Epithelial cell of proximal tubule (primary cell): ENCODE results near the gene LAMA1. TPM values are rescaled to one million over a fixed set of nuclear protein-coding genes. Genes with fewer than 3 reads are reported as not detected.

Experiments
- DNase-seq: peaks from one replicate; pipeline ENCODE4 v3.0.0-alpha.2; 2011; ENCODE audit warnings: low read depth
- H3K4me3 ChIP-seq: 2 replicates; pipeline ENCODE4 v1.5.1; 2011; ENCODE audit warnings: low read depth, mild to moderate bottlenecking, low read length
- total RNA-seq: library from RNA; depleted of rRNA; stranded (reverse); fragments of >200 nt; gene quantifications from 2 replicates; pipeline ENCODE4 v1.2.3, GENCODE V29; 2015
- TF ChIP-seq, protein P1 (sequence below): conservative IDR thresholded peaks from 2 replicates; pipeline ENCODE4 v1.5.1; 2012; ENCODE audit warnings: low read depth, mild to moderate bottlenecking, low read length

LAMA1 gene
- total RNA-seq, 1 donor from 2014 or later = 23.2 TPM

DNA sequence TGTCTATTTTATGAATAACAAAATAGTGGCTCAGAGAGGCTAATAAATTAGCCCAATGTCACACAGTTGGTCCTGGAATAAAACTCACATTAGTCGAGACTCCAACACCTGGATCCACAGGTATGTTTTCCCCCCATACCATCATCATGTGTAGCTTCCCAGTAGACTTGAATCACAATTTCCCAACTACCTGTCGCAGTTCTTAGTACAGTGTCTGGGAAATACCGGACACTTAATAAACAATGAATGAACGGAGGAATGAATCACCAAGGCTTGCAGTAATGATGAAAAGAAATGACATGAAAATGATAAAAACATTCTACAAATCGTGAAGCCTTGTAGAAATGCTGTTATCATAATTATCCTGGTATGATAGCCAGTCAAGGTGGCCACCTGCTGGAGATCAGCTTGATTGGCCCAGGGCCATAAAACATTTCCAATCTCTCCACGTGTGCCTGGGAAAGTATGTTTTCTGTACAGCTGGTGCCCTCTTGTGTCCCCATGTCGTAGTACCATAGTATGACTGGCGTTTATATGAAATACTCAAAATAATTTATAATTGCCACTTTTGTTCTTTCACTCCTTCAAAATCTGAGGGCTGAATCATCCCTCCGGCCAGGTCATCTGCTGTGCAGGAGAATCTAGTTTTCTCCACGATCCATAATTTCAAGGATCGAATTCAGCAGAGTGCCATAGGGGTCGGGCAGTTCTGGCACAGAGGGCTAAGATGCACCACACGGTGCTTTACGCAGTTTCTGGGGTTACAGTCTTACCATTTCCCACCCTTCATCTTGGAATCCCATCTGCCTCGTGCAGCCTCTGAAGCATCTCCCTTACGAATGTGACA is 95.4 kb downstream of the LAMA1 start:
- TF ChIP-seq, protein P1, sequence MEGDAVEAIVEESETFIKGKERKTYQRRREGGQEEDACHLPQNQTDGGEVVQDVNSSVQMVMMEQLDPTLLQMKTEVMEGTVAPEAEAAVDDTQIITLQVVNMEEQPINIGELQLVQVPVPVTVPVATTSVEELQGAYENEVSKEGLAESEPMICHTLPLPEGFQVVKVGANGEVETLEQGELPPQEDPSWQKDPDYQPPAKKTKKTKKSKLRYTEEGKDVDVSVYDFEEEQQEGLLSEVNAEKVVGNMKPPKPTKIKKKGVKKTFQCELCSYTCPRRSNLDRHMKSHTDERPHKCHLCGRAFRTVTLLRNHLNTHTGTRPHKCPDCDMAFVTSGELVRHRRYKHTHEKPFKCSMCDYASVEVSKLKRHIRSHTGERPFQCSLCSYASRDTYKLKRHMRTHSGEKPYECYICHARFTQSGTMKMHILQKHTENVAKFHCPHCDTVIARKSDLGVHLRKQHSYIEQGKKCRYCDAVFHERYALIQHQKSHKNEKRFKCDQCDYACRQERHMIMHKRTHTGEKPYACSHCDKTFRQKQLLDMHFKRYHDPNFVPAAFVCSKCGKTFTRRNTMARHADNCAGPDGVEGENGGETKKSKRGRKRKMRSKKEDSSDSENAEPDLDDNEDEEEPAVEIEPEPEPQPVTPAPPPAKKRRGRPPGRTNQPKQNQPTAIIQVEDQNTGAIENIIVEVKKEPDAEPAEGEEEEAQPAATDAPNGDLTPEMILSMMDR = peak; percentile 67
- DNase-seq = no peak
- no peak overlapping the region for H3K4me3 ChIP-seq

DNA sequence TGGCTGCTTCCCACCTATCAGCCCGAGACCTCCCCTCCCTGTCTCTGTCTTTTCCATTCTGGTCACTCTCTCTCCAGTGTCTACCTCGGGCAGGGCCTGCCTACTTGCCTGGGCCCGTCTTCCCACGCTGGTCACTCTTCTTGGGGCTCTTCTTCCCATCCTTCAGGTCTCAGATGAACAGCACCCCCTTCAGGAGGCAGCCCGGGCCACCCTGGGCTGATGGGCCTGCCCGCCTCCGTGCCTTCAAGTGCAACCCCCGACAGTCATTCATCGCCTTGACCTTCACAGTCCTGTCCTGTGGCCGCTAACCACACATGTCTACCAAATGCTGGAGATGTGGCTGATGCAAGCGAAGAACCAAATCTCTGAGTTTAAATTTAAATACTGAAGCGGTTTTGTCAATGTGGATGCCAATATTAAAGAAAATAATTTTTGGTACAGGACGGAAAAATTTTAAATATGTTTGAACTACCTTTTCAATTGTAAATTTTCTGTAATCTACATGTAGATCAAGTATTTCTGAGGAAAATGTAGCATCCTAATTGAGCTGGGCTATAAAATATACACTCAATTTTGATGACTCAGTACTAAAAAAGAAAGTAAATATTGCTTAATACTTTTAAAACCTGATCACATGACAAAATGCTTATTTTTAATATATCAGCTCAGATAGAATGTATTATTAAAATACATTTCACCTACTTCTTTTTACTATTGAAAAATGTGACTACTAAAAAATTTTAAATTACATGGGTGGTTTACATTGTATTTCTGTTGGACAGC is 96.4 kb downstream of the LAMA1 start:
- H3K4me3 ChIP-seq = no peak overlapping the region
- TF ChIP-seq, protein P1 = peak; percentile 12
- DNase-seq = no peak

DNA sequence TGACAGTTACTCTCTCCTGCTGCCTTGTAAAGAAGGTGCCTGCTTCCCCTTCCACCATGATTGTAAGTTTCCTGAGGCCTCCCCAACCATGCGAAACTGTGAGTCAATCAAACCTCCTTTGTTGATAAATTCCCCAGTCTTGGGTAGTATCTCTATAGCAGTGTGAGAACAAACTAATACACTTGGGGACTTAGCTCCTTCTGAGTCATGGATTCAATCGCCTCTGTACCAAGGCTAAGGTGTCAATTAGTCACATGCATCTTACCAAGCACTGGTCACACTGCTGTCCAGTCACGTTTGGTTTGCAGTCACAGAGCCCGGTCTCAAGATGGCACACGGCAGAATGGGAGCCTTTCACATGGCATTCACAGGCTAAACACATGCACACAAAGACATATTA is 100.6 kb downstream of the LAMA1 start:
- TF ChIP-seq, protein P1 = no peak
- no peak for DNase-seq

DNA sequence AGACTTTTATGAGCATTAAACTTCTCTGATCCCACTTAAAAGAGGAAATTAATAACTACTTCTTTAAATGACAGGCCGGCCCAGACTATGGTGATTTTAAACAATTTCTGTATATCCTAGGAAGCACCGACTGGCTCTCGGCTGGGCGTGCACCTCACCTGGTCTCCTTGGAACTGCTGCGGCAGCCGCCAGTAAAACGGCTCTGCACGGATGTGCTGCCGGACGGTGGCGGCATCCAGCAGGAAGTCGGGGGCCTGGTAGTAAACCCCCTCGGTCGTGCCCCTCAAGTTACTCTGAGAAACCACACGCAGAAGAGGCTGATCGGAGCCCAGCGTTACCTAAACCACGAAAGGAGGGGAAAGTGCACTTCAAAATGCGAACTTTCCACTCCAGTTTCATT is 106.5 kb downstream of the LAMA1 start:
- TF ChIP-seq, protein P1 = no peak
- no peak overlapping the region for H3K4me3 ChIP-seq
- DNase-seq = no peak

More for the DNA sequence above, 100.6 kb downstream of the LAMA1 start:
- H3K4me3 ChIP-seq = no peak overlapping the region

DNA sequence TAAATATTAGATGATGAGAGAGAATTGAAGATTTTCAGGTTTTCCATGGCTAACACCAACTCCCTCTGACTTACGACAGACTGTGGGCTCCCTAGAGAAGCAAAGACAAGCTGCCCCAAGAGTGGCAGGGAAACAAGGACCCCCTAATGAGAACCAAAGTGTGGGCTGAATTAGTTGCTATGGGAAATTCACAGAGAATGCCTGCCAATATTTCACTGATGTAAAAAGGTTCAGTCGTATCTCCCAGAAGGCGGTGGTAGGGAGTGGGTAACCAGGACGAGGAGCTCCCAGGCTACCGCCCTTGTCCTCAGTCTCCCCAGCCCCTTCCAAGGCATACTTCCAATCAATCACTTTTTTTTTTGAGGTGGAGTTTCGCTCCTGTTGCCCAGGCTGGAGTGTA is 113.6 kb downstream of the LAMA1 start:
- H3K4me3 ChIP-seq = no peak overlapping the region
- TF ChIP-seq, protein P1 = no peak
- no peak for DNase-seq

DNA sequence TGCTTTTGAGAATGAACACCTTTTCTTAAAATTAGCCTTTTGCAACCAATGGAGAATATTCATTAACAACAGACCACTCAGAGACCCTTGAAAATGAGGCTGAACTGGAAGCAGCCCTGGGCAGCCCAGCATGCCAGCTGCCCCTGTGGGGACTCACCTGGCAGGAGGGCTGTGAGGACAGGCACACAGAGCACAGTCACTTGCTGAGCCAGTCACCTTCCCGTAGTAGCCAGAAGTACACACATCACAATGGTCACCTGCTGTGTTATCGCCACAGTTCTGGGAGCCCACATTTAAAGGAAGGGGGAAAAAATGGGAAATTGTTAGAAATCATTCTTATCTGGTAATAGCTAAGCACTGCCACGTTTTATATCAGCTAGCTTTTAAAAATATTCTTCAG is 115.5 kb downstream of the LAMA1 start:
- no peak overlapping the region for H3K4me3 ChIP-seq
- TF ChIP-seq, protein P1 = no peak

More for the DNA sequence above, 115.5 kb downstream of the LAMA1 start:
- no peak for DNase-seq
